Epithelial cell of esophagus (primary cell): Measurements from ENCODE around the gene FIG4.
A peak's percentile ranks its signal among the peaks of the same experiment; 100 is the strongest.

Experiments used
- DNase-seq: peaks from one replicate; pipeline ENCODE4 v3.0.0; 2010; ENCODE audit warnings: low read depth
- H3K4me3 ChIP-seq: 2 replicates; pipeline ENCODE4 v1.5.1; 2011; ENCODE audit warnings: mild to moderate bottlenecking, low read length, control low read depth
- TF ChIP-seq, protein P1 (sequence below): IDR thresholded peaks from 2 replicates; pipeline ENCODE4 v1.5.1; 2011; ENCODE audit warnings: low read depth, mild to moderate bottlenecking, low read length, control low read depth, inconsistent platforms; ENCODE audit not compliant: insufficient read depth; ENCODE audit errors: missing control alignments

Gene FIG4

GRCh38 chr6:109759098-109759955 is 68.2 kb downstream of the FIG4 start:
- no peak for DNase-seq
- TF ChIP-seq, protein P1, sequence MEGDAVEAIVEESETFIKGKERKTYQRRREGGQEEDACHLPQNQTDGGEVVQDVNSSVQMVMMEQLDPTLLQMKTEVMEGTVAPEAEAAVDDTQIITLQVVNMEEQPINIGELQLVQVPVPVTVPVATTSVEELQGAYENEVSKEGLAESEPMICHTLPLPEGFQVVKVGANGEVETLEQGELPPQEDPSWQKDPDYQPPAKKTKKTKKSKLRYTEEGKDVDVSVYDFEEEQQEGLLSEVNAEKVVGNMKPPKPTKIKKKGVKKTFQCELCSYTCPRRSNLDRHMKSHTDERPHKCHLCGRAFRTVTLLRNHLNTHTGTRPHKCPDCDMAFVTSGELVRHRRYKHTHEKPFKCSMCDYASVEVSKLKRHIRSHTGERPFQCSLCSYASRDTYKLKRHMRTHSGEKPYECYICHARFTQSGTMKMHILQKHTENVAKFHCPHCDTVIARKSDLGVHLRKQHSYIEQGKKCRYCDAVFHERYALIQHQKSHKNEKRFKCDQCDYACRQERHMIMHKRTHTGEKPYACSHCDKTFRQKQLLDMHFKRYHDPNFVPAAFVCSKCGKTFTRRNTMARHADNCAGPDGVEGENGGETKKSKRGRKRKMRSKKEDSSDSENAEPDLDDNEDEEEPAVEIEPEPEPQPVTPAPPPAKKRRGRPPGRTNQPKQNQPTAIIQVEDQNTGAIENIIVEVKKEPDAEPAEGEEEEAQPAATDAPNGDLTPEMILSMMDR, result no peak
- no peak overlapping the region for H3K4me3 ChIP-seq

DNA sequence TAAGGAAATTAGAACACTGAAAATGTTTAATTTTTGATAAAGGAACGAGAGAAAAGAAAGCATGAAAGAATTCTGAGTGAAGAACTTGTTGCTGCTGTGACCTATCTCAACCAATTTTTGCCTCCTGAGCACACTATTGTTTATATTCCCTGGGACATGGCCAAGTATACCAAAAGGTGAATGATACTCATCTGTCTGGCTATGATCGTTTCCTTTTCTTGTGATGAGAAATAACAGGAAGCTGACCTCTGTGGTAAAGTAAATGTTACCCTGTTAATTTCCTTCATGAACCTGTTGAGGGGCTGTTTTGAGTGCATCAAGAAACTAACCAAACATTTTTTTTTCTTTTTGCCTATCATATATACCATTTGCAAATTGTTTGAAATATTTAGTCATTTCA is 69.1 kb downstream of the FIG4 start:
- H3K4me3 ChIP-seq, result no peak overlapping the region
- TF ChIP-seq, protein P1, result no peak
- peak; percentile 27 for DNase-seq

GRCh38 chr6:109762166-109762565 is 71.1 kb downstream of the FIG4 start:
- TF ChIP-seq, protein P1, result no peak
- no peak overlapping the region for H3K4me3 ChIP-seq
- no peak for DNase-seq

- TF ChIP-seq, protein P1, result no peak
- H3K4me3 ChIP-seq, result no peak overlapping the region
- DNase-seq, result no peak
Observed at GRCh38 chr6:109762769-109763441, 71.8 kb downstream of the FIG4 start.

- no peak overlapping the region for H3K4me3 ChIP-seq
- no peak for DNase-seq
- TF ChIP-seq, protein P1, result no peak
Observed at GRCh38 chr6:109766167-109766566, 75.1 kb downstream of the FIG4 start.

DNA sequence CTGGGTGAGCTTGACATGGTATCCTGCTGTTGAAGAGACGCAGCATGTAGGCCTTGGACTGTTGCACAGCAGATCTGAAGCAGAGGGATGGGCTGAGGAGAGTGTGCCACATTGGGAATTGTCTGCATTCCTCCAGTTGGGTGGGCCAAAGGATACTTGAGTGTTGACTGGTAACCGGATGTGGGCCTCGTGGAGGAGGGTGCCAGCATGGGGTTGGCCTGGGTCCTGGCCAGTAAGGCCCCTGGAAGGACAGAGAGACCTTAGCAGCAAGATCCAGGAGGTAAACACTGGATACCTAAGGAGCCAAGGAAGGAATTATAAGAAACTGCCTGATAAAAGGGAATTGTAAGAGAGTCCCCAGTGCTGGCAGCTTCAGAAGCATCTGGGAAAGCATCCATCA is 76.9 kb downstream of the FIG4 start:
- TF ChIP-seq, protein P1, result no peak
- no peak for DNase-seq
- no peak overlapping the region for H3K4me3 ChIP-seq
